K562 (cell line): ENCODE results near the gene GOT1.

Experiments used
- GABPA ChIP-seq: fragments of 200-800 bp; sonication (Bioruptor generic); conservative IDR thresholded peaks from 2 replicates; pipeline ENCODE4 v1.6.1; 2016; ENCODE audit warnings: low read depth, missing genetic modification characterization, missing compliant biosample characterization
- GATAD2B ChIP-seq: fragments of 450-650 bp; IDR thresholded peaks from 2 replicates; pipeline ENCODE4 v1.6.1; 2017; ENCODE audit warnings: mild to moderate bottlenecking, borderline replicate concordance
- RFX5 ChIP-seq: IDR thresholded peaks from 2 replicates; pipeline ENCODE4 v1.6.1; 2011; ENCODE audit warnings: low read depth, mild to moderate bottlenecking, improper control_type of control experiment, low read length
- ZNF232 ChIP-seq: sonication (generic); formaldehyde crosslinking; IDR thresholded peaks from 2 replicates; pipeline ENCODE4 v1.8.0; 2022; ENCODE audit warnings: mild to moderate bottlenecking, missing genetic modification reagents

GRCh38 chr10:99372546-99373271 lies 57.7 kb downstream of the GOT1 start:
- TF ChIP-seq ZNF232 (CRISPR knock-in tag) (no peak), GABPA (tag) (no peak), RFX5 (no peak), GATAD2B (no peak)
